OCI-LY1 (cell line): Measurements from ENCODE around the gene ASB7.

ENCODE experiments used
- CTCF ChIP-seq: fragments of 200-600 bp; sonication (generic), shearing (Covaris generic); IDR thresholded peaks from 2 replicates; pipeline ENCODE4 v1.5.1; 2017; ENCODE audit warnings: mild to moderate bottlenecking, antibody characterized with exemption, low read length, moderate library complexity, mixed read lengths
- EZH2 ChIP-seq: fragments of 200-600 bp; sonication (generic), shearing (Covaris generic); IDR thresholded peaks from 2 replicates; pipeline ENCODE4 v1.8.0; 2017; ENCODE audit warnings: borderline replicate concordance, mixed run types, mild to moderate bottlenecking, antibody characterized with exemption, low read length, moderate library complexity, mixed read lengths

GRCh38 chr15:100565591-100565990, 36.8 kb upstream of the ASB7 start:
- TF ChIP-seq CTCF (no peak), EZH2 (no peak)
